ENCODE data around the gene IRF7. TPM values are rescaled to one million over a fixed set of nuclear protein-coding genes. Genes with fewer than 3 reads are reported as not detected.

Gene IRF7
- 10 to 100 TPM; 53.0 to 88.8 (median 85.3) TPM for total RNA-seq
- 10 to 100 TPM; 52.3 to 99.1 (median 73.9) TPM for polyA plus RNA-seq
- long read RNA-seq, donor 1, partial matches to known transcripts = 5 of 14 reads
- long read RNA-seq, donor 1, other reads (novel, unspliced or antisense) = 0 of 14 reads
- long read RNA-seq, donor 2, partial matches to known transcripts = 0 of 2 reads
- long read RNA-seq, donor 2, other reads (novel, unspliced or antisense) = 0 of 2 reads

GRCh38 chr11:615504-616319 is at the start of gene IRF7:
Gene IRF7 (minus strand): TSS chr11:615950. CDS start chr11:615364, 586 bp downstream.
- no peaks in the 10 kb centered on the region for H3K9me3 ChIP-seq
- H3K36me3 ChIP-seq = peaks cover 4 to 61% (median 37%) of the 10 kb centered on the region in 6 donors
- intact Hi-C loops (cut with DNase I; ENCODE audit: low total_unique reads) = no loop called here
- peak; percentile 99 for DNase-seq
- peak within 1 kb of the TSS; percentile 89 to 98 (median 96) for H3K27ac ChIP-seq
- peak within 1 kb of the TSS; percentile 55 to 91 (median 66) for H3K4me3 ChIP-seq
- 2 to 5% (median 2%) methylated on average over 29 to 66 of the region's 66 CpGs for WGBS, 5 donors
- no peaks in the 10 kb centered on the region for H3K27me3 ChIP-seq (replicated peaks in 1 of 7)
- TF ChIP-seq POLR2AphosphoS5 (IDR thresholded peaks at IDR 0.05) = peak; percentile 95 to 98 (median 96)
- TF ChIP-seq CTCF (IDR thresholded peaks at IDR 0.05 in 8 of 11, conservative IDR thresholded peaks at IDR 0.05 in 3 of 11) = peak in 4 of 11 experiments; percentile 6 to 22 (median 20)
- peak; percentile 53 to 87 (median 86) for TF ChIP-seq POLR2A (IDR thresholded peaks at IDR 0.05)
- peaks cover 21 to 63% (median 43%) of the 10 kb centered on the region in 6 donors for H3K4me1 ChIP-seq

GRCh38 chr11:665062-665703 is 49.4 kb upstream of the IRF7 start:
- Histone ChIP-seq H3K36me3 (peaks cover 0 to 87% (median 3%) of the 10 kb centered on the region in 6 donors), H3K4me1 (peaks cover 4 to 31% (median 14%) of the 10 kb centered on the region in 6 donors), H3K27ac (peak overlapping the region in 6 of 8 donors; percentile 3 to 60 (median 42)), H3K4me3 (no peak overlapping the region), H3K9me3 (no peaks in the 10 kb centered on the region), H3K27me3 (replicated peaks in 1 of 7) (no peaks in the 10 kb centered on the region)
- DNase-seq = no peak
- intact Hi-C loops (cut with DNase I; ENCODE audit: low total_unique reads) = no loop called here
- TF ChIP-seq POLR2A (IDR thresholded peaks at IDR 0.05) (no peak), CTCF (IDR thresholded peaks at IDR 0.05 in 8 of 11, conservative IDR thresholded peaks at IDR 0.05 in 3 of 11) (no peak), POLR2AphosphoS5 (IDR thresholded peaks at IDR 0.05) (no peak)
- 80 to 90% (median 83%) methylated on average over 11 to 15 of the region's 15 CpGs for whole genome bisulfite sequencing, 5 donors

- WGBS, 5 donors = 66 to 73% (median 67%) methylated on average over 13 to 15 of the region's 15 CpGs
- intact Hi-C loops (cut with DNase I; ENCODE audit: low total_unique reads) = loop anchor here (5.0 kb wide), 1 partner anchor 60 kb away; no protein-coding TSS in a partner anchor
- peaks cover 4 to 54% (median 24%) of the 10 kb centered on the region in 6 donors for H3K4me1 ChIP-seq
- no peak overlapping the region for H3K27ac ChIP-seq
- no peak for TF ChIP-seq POLR2A (IDR thresholded peaks at IDR 0.05)
- peak; percentile 55 to 87 (median 81) for TF ChIP-seq CTCF (IDR thresholded peaks at IDR 0.05 in 8 of 11, conservative IDR thresholded peaks at IDR 0.05 in 3 of 11)
- TF ChIP-seq POLR2AphosphoS5 (IDR thresholded peaks at IDR 0.05) = peak; percentile 46 to 67 (median 56)
- H3K9me3 ChIP-seq = no peaks in the 10 kb centered on the region
- no peaks in the 10 kb centered on the region for H3K27me3 ChIP-seq (replicated peaks in 1 of 7)
- H3K36me3 ChIP-seq = peaks cover 0 to 87% (median 15%) of the 10 kb centered on the region in 6 donors
- no peak overlapping the region for H3K4me3 ChIP-seq
- peak; percentile 87 for DNase-seq
These were observed 47.0 kb upstream of the IRF7 start for GRCh38 chr11:662689-663274.

Measured in spleen (tissue), 13 donors.